Activated naive CD4-positive, alpha-beta T cell treated with anti-CD3 and anti-CD28 coated beads, Interleukin-2, amount 50 U/mL, for 24 hours (primary cell): ENCODE results near the gene CLHC1.
"Not testable (repeated sequence)": the region's sequence is repeated elsewhere in the genome, so short reads cannot be mapped to it uniquely, and the experiment has no call there.

Experiments
- H3K27ac Mint-ChIP-seq: one replicate; pipeline ENCODE4 v1.8.0; 2021; ENCODE audit warnings: mild to moderate bottlenecking, mixed read lengths
- H3K27me3 Mint-ChIP-seq: one replicate; pipeline ENCODE4 v1.8.0; 2021; ENCODE audit warnings: mixed read lengths
- H3K36me3 Mint-ChIP-seq: one replicate; pipeline ENCODE4 v1.8.0; 2021; ENCODE audit warnings: mixed read lengths
- H3K4me1 Mint-ChIP-seq: one replicate; pipeline ENCODE4 v1.8.0; 2021; ENCODE audit warnings: mixed read lengths
- H3K4me3 Mint-ChIP-seq: one replicate; pipeline ENCODE4 v1.8.0; 2021; ENCODE audit warnings: mild to moderate bottlenecking, mixed read lengths
- H3K9me3 Mint-ChIP-seq: one replicate; pipeline ENCODE4 v1.8.0; 2021; ENCODE audit warnings: mixed read lengths

Gene CLHC1

DNA sequence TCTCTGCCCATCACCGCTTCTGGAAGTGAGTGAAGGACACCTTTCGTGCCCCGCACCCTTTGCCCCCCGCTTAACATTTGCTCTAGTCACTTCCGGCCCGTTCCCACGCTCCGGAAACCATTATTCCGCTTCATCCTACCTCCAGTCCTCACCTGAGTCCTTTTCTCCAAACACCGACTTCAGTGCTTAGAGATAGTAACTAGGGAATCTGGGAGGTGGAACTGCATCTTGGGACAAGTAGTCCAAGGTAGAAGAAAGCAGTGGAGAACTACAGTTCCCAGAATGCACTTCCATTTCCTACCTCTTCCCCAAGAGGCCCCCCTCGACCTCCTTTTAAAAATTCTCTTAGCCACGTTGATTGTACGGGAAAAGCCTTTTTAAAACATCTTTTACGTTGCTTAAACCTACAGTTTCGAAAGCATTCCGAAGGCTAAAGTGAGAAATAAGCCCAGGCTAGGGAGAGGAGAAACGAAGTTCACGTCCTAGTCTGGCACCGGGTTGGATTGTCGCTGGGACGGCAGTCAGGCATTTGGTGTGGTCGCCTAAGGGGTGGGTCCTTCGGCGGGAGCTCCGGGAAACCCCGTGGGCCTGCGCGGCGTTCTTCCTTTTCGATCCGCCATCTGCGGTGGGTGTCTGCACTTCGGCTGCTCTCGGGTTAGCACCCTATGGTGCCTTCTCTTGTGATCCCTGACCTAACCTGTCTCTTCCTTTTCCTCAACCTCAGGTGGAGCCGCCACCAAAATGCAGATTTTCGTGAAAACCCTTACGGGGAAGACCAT is at the start of gene CLHC1, which contains the start of gene RPS27A:
TSS of gene CLHC1 (minus strand) at position 210 of the 779 bp plus-strand sequence. CDS start 9,882 bp downstream, outside the sequence.
TSS of gene RPS27A (plus strand) at position 605 of the 779 bp plus-strand sequence. CDS start at position 742, 137 bp downstream.
- H3K4me3 Mint-ChIP-seq = peak within 1 kb of the TSS; percentile 99
- H3K4me1 Mint-ChIP-seq = peaks cover 54% of the 10 kb centered on the region
- H3K27ac Mint-ChIP-seq = peak within 1 kb of the TSS; percentile 98
- H3K9me3 Mint-ChIP-seq = no peaks in the 10 kb centered on the region
- H3K27me3 Mint-ChIP-seq = no peaks in the 10 kb centered on the region
- H3K36me3 Mint-ChIP-seq = peaks cover 31% of the 10 kb centered on the region

DNA sequence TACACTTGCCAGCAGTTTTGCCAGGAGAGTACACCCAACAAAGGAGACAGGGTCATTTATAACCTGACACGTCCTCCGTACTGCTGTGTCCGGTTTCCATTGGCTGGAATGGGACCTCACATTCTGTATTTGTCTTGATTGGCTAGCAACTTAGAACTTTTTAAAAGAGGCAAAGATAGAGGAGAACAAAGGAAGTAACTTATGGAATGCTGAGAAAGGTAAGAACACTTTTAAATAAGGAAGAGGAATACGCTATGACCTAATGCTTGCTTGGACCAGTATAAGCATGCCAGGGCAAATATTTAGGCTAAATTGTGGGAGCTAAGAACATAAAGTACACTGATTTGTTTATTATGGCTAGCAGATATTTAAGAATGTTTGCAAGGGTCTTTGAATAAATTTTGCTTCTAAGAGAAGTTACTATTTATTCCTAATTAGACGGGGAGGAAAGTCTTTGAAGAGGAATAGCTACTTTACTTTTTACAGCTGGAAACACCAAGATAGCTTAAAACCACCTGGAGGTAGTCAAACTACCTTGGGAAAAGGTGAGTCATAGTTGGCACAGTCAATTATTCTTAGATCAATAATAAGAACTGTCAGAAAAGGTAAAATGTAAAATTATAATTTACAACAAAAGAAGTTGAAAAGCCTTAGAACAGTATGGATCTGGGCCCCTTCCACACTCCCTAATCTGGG is 48.9 kb upstream of the CLHC1 start:
- H3K4me3 Mint-ChIP-seq = peak overlapping the region; percentile 64
- not testable (repeated sequence) for H3K9me3 Mint-ChIP-seq, H3K36me3 Mint-ChIP-seq, H3K27me3 Mint-ChIP-seq
- peaks cover 32% of the 10 kb centered on the region for H3K4me1 Mint-ChIP-seq
- peak overlapping the region; percentile 74 for H3K27ac Mint-ChIP-seq

DNA sequence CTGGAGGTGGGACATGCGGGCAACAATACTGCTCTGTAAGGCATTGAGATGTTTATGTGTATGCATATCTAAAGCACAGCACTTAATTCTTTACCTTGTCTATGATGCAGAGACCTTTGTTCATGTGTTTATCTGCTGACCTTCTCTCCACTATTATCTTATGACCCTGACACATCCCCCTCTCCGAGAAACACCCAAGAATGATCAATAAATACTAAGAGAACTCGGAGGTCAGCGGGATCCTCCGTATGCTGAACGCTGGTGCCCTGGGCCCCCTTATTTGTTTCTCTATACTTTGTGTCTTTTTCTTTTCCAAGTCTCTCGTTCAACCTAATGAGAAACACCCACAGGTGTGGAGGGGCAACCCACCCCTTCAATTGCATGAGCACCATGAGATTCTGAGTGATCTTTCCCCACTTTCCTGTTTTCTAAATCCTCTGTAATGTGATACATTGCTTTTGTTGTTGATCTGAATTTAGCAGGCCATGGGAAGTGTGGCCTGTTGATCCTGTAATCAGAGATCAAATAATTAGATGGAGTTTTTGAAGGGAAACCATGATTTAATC is 47.8 kb upstream of the CLHC1 start:
- H3K27ac Mint-ChIP-seq, H3K4me3 Mint-ChIP-seq, H3K36me3 Mint-ChIP-seq: not testable (repeated sequence)

DNA sequence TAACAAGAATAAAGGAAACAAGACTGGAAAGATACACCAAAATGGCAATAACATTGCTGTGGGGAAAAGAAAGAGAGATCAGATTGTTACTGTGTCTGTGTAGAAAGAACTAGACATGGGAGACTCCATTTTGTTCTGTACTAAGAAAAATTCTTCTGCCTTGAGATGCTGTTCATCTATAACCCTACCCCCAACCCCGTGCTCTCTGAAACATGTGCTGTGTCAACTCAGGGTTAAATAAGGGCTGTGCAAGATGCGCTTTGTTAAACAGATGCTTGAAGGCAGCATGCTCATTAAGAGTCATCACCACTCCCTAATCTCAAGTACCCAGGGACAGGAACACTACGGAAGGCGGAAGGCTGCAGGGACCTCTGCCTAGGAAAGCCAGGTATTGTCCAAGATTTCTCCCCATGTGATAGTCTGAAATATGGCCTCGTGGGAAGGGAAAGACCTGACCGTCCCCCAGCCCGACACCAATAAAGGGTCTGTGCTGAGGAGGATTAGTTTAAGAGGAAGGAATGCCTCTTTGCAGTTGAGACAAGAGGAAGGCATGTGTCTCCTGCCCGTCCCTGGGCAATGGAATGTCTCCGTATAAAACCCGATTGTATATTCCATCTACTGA is 47.2 kb upstream of the CLHC1 start:
- H3K36me3 Mint-ChIP-seq, H3K9me3 Mint-ChIP-seq: not testable (repeated sequence)

More for the DNA sequence above, 47.8 kb upstream of the CLHC1 start:
- H3K27me3 Mint-ChIP-seq, H3K9me3 Mint-ChIP-seq: not testable (repeated sequence)
- peaks cover 27% of the 10 kb centered on the region for H3K4me1 Mint-ChIP-seq

DNA sequence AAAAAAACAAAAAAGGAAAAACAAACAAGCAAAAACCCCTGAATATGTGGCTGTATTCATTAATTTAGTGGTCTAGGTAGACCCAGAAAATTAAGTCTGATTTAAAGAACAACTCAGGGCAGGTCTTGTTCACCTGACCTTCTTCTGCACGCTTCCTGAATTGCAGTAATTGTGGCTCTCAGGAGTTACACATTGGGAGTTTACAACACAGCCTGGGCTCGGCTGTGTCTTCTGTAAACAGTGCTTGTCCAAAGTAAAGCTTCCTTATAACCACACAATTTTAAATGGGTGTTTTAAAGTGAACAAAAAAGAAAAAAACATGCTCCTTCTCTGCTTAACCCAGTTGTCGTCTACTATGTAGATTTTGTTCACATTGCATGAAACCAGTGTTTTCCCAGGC is 45.2 kb upstream of the CLHC1 start:
- Mint-ChIP-seq H3K27ac (no peak overlapping the region), H3K9me3 (no peaks in the 10 kb centered on the region), H3K4me1 (peaks cover 15% of the 10 kb centered on the region), H3K4me3 (no peak overlapping the region), H3K36me3 (no peaks in the 10 kb centered on the region), H3K27me3 (peaks cover 2% of the 10 kb centered on the region)

More for the DNA sequence above, 47.2 kb upstream of the CLHC1 start:
- peaks cover 27% of the 10 kb centered on the region for H3K4me1 Mint-ChIP-seq
- H3K27ac Mint-ChIP-seq, H3K4me3 Mint-ChIP-seq, H3K27me3 Mint-ChIP-seq: not testable (repeated sequence)

DNA sequence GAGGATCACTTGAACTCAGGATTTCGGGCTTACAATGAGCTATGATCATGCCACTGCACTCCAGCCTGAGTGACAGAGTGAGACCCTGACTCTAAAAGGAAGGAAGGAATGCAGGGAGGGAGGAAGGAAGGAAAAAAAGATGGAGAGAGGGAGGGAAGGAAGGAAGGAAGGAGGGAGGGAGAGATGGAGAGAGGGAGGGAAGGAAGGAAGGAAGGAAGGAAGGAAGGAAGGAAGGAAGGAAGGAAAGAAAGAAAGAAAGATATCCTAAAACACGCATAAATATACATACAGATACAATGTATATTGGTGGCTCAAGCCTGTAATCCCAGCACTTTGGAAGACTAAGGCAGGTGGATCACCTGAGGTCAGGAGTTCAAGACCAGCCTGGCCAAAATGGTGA is 42.3 kb upstream of the CLHC1 start:
- H3K9me3 Mint-ChIP-seq, H3K36me3 Mint-ChIP-seq, H3K27me3 Mint-ChIP-seq, H3K4me3 Mint-ChIP-seq, H3K27ac Mint-ChIP-seq: not testable (repeated sequence)
- peaks cover 12% of the 10 kb centered on the region for H3K4me1 Mint-ChIP-seq

DNA sequence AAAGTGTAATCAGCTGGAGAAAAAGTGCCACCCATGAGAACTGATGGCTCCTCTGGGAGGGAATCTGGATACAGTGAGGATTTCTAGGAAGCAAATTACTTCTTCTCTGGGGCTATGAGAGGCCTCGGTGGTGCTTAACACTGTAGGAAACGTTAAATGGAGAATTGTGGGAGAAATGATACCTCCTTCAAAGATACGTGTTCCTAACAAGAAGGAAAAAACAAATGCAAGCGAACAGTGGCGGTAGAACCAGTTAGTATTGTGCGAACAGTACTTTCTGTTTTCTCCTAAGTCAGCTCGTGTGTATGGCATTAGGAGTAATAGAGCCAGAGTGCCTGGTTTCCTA is 37.5 kb upstream of the CLHC1 start:
- H3K4me3 Mint-ChIP-seq = peak overlapping the region; percentile 98
- peaks cover 2% of the 10 kb centered on the region for H3K27me3 Mint-ChIP-seq
- H3K27ac Mint-ChIP-seq = peak overlapping the region; percentile 96
- peaks cover 16% of the 10 kb centered on the region for H3K4me1 Mint-ChIP-seq
- H3K9me3 Mint-ChIP-seq = no peaks in the 10 kb centered on the region
- peaks cover 2% of the 10 kb centered on the region for H3K36me3 Mint-ChIP-seq

DNA sequence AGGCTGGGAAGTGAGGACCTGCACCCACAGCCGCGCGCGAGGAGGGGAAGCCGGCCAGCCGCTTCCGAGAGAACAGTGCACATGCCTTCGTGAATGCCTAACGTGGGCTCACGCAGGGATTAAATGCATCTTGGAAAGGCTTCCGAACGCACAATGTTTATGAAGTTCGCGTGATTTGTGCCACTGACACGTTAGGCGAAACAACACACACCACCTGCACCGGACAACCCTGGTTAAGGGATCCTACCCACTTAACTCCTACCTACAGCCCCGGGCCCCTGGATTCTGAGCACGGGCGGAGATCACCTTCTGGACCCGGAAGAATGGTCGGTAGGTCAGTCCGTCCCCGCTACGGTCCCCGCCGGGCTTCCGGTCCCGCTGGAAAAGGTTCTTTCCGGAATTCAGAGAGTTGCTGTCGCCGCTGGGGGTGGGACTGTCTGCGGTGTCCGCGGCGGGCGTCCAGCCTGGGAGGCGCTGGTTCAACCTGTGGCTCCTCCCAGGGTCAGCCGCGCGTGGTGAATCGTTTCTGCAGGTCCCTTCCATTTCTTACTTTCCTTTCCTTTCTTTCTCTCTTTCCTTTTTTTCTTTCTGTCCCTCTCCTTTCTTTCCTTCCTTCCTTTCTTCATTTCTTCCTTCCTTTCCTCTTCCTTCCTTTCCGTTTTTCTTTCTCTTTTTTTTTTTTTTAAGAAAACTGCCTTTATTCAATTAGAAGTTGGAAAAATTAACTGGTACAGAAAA is 37.0 kb upstream of the CLHC1 start, which contains the start of gene MTIF2:
TSS of gene MTIF2 (minus strand) at position 325 of the 738 bp plus-strand sequence. CDS start 5,373 bp downstream, outside the sequence.
- Mint-ChIP-seq H3K4me1 (peaks cover 16% of the 10 kb centered on the region), H3K9me3 (no peaks in the 10 kb centered on the region), H3K4me3 (peak within 1 kb of the TSS; percentile 98), H3K27me3 (peaks cover 2% of the 10 kb centered on the region), H3K27ac (peak within 1 kb of the TSS; percentile 96), H3K36me3 (peaks cover 4% of the 10 kb centered on the region)

DNA sequence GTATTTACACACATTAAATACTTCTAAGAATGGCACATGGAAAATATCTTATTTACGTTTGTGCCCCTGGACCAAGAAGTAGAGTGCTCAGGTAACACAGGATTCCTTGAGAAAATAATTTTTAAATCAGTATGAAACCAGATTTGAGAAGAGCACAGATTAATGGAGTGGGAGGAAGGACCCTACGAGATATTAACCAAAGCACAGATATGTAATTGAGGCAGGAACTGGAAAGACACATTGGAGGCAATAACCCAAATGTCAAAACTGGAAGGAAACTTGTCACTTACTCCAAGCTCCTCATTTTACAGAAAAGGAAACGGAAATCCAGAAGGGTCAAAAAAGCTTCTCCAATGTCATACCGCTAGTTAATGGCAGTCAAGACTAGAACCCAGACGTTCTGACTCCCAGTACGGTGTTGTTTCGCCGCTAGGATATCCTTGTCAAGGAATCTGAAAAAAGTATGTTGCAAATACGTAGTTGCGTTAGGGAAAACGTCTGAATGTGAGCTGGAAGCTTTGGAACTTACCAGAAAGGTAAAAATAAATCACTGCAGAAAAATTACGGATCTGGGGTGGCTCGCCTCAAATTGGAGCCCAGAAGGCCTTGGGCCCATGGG is 36.3 kb upstream of the CLHC1 start:
- H3K9me3 Mint-ChIP-seq = no peaks in the 10 kb centered on the region
- peaks cover 16% of the 10 kb centered on the region for H3K4me1 Mint-ChIP-seq
- H3K27ac Mint-ChIP-seq = peak overlapping the region; percentile 96
- peaks cover 6% of the 10 kb centered on the region for H3K36me3 Mint-ChIP-seq
- peak overlapping the region; percentile 98 for H3K4me3 Mint-ChIP-seq
- H3K27me3 Mint-ChIP-seq = peaks cover 2% of the 10 kb centered on the region

DNA sequence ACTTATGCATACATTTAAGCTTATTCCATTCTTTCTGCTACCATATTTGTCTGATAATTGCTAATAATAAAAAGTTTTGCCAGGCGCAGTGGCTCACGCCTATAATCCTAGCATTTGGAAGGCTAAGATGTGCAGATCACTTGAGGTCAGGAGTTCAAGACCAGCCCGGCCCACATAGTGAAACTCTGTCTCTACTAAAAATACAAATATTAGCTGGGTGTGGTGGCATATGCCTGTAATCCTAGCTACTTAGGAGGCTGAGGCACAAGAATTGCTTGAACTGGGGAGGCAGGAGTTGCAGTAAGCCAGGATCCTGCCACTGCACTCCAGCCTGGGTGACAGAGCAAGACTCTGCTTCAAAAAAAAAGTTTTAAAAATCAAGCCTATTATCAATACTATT is 27.5 kb upstream of the CLHC1 start:
- H3K4me1 Mint-ChIP-seq, H3K4me3 Mint-ChIP-seq, H3K36me3 Mint-ChIP-seq, H3K27ac Mint-ChIP-seq, H3K27me3 Mint-ChIP-seq, H3K9me3 Mint-ChIP-seq: not testable (repeated sequence)

DNA sequence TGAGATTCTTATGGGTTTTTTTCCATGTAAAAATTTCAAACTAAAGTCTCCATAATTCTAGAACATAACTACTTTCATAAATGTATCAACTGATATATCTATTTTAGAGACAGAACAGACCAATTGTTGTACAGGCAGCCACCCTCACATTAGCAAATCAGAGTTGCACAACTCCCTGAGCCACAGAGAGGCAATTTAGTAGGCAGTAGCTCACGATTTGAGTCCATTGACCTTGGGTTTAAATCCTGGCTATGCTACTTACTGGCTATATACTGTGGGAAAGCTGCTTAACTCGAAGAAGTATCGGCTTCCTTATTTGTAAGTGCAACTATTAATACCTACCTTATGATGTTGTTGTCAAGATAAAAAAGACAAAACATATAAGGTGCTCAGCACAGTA is 20.7 kb upstream of the CLHC1 start:
- no peak overlapping the region for H3K4me3 Mint-ChIP-seq
- H3K27ac Mint-ChIP-seq = no peak overlapping the region
- no peaks in the 10 kb centered on the region for H3K27me3 Mint-ChIP-seq
- no peaks in the 10 kb centered on the region for H3K4me1 Mint-ChIP-seq
- no peaks in the 10 kb centered on the region for H3K9me3 Mint-ChIP-seq
- H3K36me3 Mint-ChIP-seq = peaks cover 14% of the 10 kb centered on the region

DNA sequence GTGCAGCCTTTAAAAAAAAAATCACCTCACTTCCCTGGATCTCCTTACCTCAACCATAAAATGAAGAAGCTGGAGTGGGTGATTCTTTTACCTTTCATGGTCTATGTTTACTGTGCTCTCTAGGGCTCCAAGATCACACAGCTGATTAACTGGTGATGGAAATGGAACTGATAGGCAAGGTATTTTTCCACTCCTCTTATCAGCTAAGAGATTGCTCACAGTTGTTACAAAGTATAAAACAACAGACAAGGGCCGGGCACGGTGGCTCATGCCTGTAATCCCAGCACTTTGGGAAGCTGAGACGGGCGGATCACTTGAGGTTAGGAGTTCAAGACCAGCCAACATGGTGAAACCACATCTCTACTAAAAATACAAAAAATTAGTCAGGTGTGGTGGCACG is 14.9 kb upstream of the CLHC1 start:
- Mint-ChIP-seq H3K4me3 (no peak overlapping the region), H3K4me1 (no peaks in the 10 kb centered on the region), H3K27ac (no peak overlapping the region), H3K27me3 (no peaks in the 10 kb centered on the region), H3K36me3 (peaks cover 13% of the 10 kb centered on the region), H3K9me3 (no peaks in the 10 kb centered on the region)

DNA sequence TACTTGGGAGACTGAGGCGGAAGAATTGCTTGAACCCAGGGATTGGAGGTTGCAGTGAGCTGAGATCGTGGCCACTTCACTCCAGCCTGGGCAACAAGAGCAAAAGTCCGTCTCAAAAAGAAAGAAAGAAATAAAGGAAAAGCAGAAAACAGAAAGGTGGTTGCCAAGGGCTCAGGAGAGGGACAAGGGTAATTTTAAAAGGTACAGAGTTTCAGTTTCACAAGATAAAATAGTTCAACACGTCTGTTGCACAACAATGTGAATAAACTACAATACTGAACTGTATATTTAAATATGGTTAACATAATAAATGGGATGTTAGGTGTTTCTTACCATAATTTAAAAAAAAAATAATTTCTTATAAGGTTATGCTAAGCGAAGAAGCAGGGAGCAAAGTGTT is 13.3 kb upstream of the CLHC1 start:
- Mint-ChIP-seq H3K9me3 (no peaks in the 10 kb centered on the region), H3K27me3 (no peaks in the 10 kb centered on the region), H3K4me1 (no peaks in the 10 kb centered on the region), H3K27ac (no peak overlapping the region), H3K4me3 (no peak overlapping the region), H3K36me3 (peaks cover 13% of the 10 kb centered on the region)

DNA sequence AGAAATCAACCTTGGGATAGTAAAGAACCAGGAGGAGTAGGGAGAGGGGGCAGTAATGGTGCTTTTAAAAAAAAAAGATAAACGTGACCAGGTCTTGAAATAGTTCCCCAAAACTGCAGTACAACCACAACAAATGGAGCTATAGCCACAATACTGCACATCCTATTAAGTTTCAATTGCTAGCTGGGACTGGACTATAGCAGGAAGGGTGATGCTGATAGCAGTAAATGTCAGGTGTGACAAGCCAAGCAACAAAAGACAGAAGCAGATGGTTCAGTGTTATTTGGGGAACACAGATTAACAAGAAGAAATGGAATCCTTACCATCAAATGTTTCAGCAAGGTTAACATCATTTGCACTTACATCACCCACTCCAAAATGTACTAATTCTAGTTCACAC is 10.5 kb upstream of the CLHC1 start:
- no peak overlapping the region for H3K4me3 Mint-ChIP-seq
- H3K27me3 Mint-ChIP-seq = no peaks in the 10 kb centered on the region
- H3K4me1 Mint-ChIP-seq = peaks cover 11% of the 10 kb centered on the region
- H3K27ac Mint-ChIP-seq = no peak overlapping the region
- H3K9me3 Mint-ChIP-seq = no peaks in the 10 kb centered on the region
- peaks cover 10% of the 10 kb centered on the region for H3K36me3 Mint-ChIP-seq

DNA sequence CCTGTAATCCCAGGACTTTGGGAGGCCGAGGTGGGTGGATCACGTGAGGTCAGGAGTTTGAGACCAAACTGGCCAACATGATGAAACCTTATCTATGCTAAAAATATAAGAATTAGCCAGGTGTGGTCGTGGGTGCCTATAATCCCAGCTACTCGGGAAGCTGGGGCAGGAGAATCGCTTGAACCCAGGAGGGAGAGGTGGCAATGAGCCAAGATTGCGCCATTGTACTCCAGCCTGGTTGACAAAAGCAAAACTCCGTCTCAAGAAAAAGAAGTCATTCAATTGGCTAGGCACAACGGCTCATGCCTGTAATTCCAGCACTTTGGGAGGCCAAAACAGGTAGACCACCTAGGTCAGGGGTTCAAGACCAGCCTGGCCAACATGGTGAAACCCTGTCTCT is 9.5 kb upstream of the CLHC1 start:
- not testable (repeated sequence) for H3K9me3 Mint-ChIP-seq, H3K27me3 Mint-ChIP-seq, H3K4me3 Mint-ChIP-seq, H3K36me3 Mint-ChIP-seq, H3K27ac Mint-ChIP-seq
- peaks cover 11% of the 10 kb centered on the region for H3K4me1 Mint-ChIP-seq
